Measurements from ENCODE around the gene SPTAN1.
"Not testable (repeated sequence)": the region's sequence is repeated elsewhere in the genome, so short reads cannot be mapped to it uniquely, and the experiment has no call there.

GRCh38 chr9:128503415-128503825, 49.0 kb upstream of the SPTAN1 start:
- TF ChIP-seq POLR2AphosphoS5 (IDR thresholded peaks at IDR 0.05; ENCODE audit: low read depth, low read length); POLR2A (IDR thresholded peaks at IDR 0.05; ENCODE audit: low read depth, low read length); TAF1 (IDR thresholded peaks at IDR 0.05; ENCODE audit: borderline replicate concordance, low read depth, low read length): not testable (repeated sequence)

Measured in GM12892 (cell line).